Adrenal gland (tissue), 12 donors: ENCODE results near the gene DOCK4. TPM values are rescaled to one million over a fixed set of nuclear protein-coding genes. Genes with fewer than 3 reads are reported as not detected.

Experiments used
- DNase-seq, 7 donors: peaks; one replicate each; pipeline ENCODE4 v3.0.0-alpha.2; 2019 to 2020
- H3K27ac ChIP-seq, 5 donors: fragments of 200-600 bp; sonication (generic) in 4 of 5; 1 replicate in 3 of 5; 2 replicates in 2 of 5; pipeline versions ENCODE4 v1.5.1 to v1.8.0; 2016 to 2020; ENCODE audit warnings: mild to moderate bottlenecking in 1 of 5
- H3K27me3 ChIP-seq: fragments of 200-600 bp; 2 replicates; pipeline ENCODE4 v1.8.0; 2021
- H3K36me3 ChIP-seq, 2 donors: fragments of 200-600 bp; replicated peaks in 1 of 2; 1 replicate in 1 of 2; 2 replicates in 1 of 2; pipeline versions ENCODE4 v1.5.1 to v1.8.0; 2018 to 2022
- H3K4me1 ChIP-seq, 2 donors: fragments of 200-600 bp; replicated peaks in 1 of 2; 1 replicate in 1 of 2; 2 replicates in 1 of 2; pipeline versions ENCODE4 v1.5.1 to v1.8.0; 2018 to 2021
- H3K4me3 ChIP-seq, 4 donors: fragments of 200-600 bp; sonication (generic) in 3 of 4; one replicate each; pipeline ENCODE4 v1.5.1; 2016 to 2018
- H3K9me3 ChIP-seq, 3 donors: fragments of 200-600 bp; sonication (generic) in 1 of 3; replicated peaks in 1 of 3; 1 replicate in 2 of 3; 2 replicates in 1 of 3; pipeline versions ENCODE4 v1.5.1 to v1.8.0; 2016 to 2021
- CTCF ChIP-seq, 6 experiments: fragments of 450-650 bp in 4 of 6; fragments of 200-600 bp in 2 of 6; sonication (generic) in 1 of 6; IDR thresholded peaks; 1 replicate in 5 of 6; 2 replicates in 1 of 6; pipeline versions ENCODE4 v1.5.1 to v1.8.0; 2016 to 2021; ENCODE audit warnings: antibody characterized with exemption in 6 of 6, mild to moderate bottlenecking in 2 of 6, moderate library complexity in 1 of 6
- POLR2A ChIP-seq, 2 donors: fragments of 450-650 bp; IDR thresholded peaks; one replicate each; pipeline ENCODE4 v1.6.1; 2017; ENCODE audit warnings: antibody characterized with exemption in 2 of 2, mild to moderate bottlenecking in 2 of 2, moderate library complexity in 1 of 2
- WGBS, 4 donors: extraction: QIAGEN DNeasy Blood & Tissue Kit in 2 of 4; methylation state at CpG; one replicate each; pipeline versions ENCODE4 v1.1.5 to v1.1.7; 2013 to 2017; 5-methylcytosine and 5-hydroxymethylcytosine counted together
- intact Hi-C, 2 donors: fragments of 100-400 bp; cut with DNase I; formaldehyde crosslinking; loops; one replicate each; pipeline versions ENCODE4 v1.14.1 to v1.15.0; 2022 to 2023
- polyA plus RNA-seq, 3 donors: library from polyadenylated mRNA; stranded (reverse); fragments of 200-250 nt in 2 of 3; fragments of 350-450 nt in 1 of 3; fragmentation: Illumina TruSeq in 1 of 3; extraction: RNeasy Lipid Tissue Mini Kit (QIAGEN cat#74804) in 1 of 3; gene quantifications; one replicate each; pipeline ENCODE4 v1.2.3, GENCODE V29; 2013 to 2014
- total RNA-seq, 9 donors: library from RNA; depleted of rRNA in 4 of 9; stranded (reverse); fragments of >200 nt in 4 of 9; fragments of 120-200 nt in 1 of 9; fragmentation: NEBNext Ultra II Directional in 1 of 9; extraction: Animal tissue kit (Norgen Biotek cat#: 25700) in 1 of 9; gene quantifications; one replicate each; pipeline versions ENCODE4 v1.1.0 to v1.2.4, GENCODE V29; 2013 to 2023
- donor health status: healthy with polysubstance abuse.
- donor health status: Bipolar disorder and iron deficiency.
- donor health status: DM: yes; HTN: yes; CAD: no.
- donor health status: DM: no; HTN: no; CAD: no.
- donor health status: DM: no; HTN: no; CAD: no.
- donor health status: DM: yes; HTN: yes; CAD: no.

DOCK4 gene
- total and polyA plus RNA-seq, 12 donors, result 6.2 to 37.6 (median 21.1) TPM

GRCh38 chr7:112042631-112043030 is 163.6 kb downstream of the DOCK4 start:
- Histone ChIP-seq H3K27ac (no peak overlapping the region), H3K9me3 (peaks cover 0 to 4% (median 0%) of the 10 kb centered on the region in 3 donors), H3K4me1 (no peaks in the 10 kb centered on the region), H3K27me3 (no peaks in the 10 kb centered on the region), H3K36me3 (no peaks in the 10 kb centered on the region), H3K4me3 (no peak overlapping the region)
- 89 to 93% (median 90%) methylated on average over 8 of the region's 8 CpGs for WGBS, 4 donors
- intact Hi-C loops, result no loop called here
- TF ChIP-seq POLR2A (IDR thresholded peaks at IDR 0.05), result no peak
- no peak for TF ChIP-seq CTCF (IDR thresholded peaks at IDR 0.05)
- no peak for DNase-seq

- 92 to 100% (median 100%) methylated on average over 1 of the region's 1 CpG for WGBS, 4 donors
- no peak for TF ChIP-seq POLR2A (IDR thresholded peaks at IDR 0.05)
- TF ChIP-seq CTCF (IDR thresholded peaks at IDR 0.05), result no peak
- Histone ChIP-seq H3K4me3 (no peak overlapping the region), H3K27me3 (no peaks in the 10 kb centered on the region), H3K9me3 (no peaks in the 10 kb centered on the region), H3K4me1 (no peaks in the 10 kb centered on the region), H3K27ac (no peak overlapping the region), H3K36me3 (no peaks in the 10 kb centered on the region)
- intact Hi-C loops, result no loop called here
- DNase-seq, result no peak
These were observed 167.8 kb downstream of the DOCK4 start for GRCh38 chr7:112038353-112038752.

GRCh38 chr7:112036071-112036470 is 170.1 kb downstream of the DOCK4 start:
- H3K4me3 ChIP-seq, result no peak overlapping the region
- H3K27me3 ChIP-seq, result no peaks in the 10 kb centered on the region
- H3K36me3 ChIP-seq, result no peaks in the 10 kb centered on the region
- intact Hi-C loops, result no loop called here
- 68 to 73% (median 69%) methylated on average over 2 of the region's 2 CpGs for WGBS, 4 donors
- TF ChIP-seq POLR2A (IDR thresholded peaks at IDR 0.05), result no peak
- TF ChIP-seq CTCF (IDR thresholded peaks at IDR 0.05), result no peak
- H3K27ac ChIP-seq, result no peak overlapping the region
- no peak for DNase-seq
- no peaks in the 10 kb centered on the region for H3K9me3 ChIP-seq
- no peaks in the 10 kb centered on the region for H3K4me1 ChIP-seq

GRCh38 chr7:112031689-112032088 is 174.5 kb downstream of the DOCK4 start:
- DNase-seq, result no peak
- Histone ChIP-seq H3K27ac (no peak overlapping the region), H3K9me3 (no peaks in the 10 kb centered on the region), H3K36me3 (no peaks in the 10 kb centered on the region), H3K4me3 (no peak overlapping the region), H3K27me3 (no peaks in the 10 kb centered on the region), H3K4me1 (no peaks in the 10 kb centered on the region)
- intact Hi-C loops, result no loop called here
- no peak for TF ChIP-seq POLR2A (IDR thresholded peaks at IDR 0.05)
- no peak for TF ChIP-seq CTCF (IDR thresholded peaks at IDR 0.05)
- 71 to 87% (median 75%) methylated on average over 5 of the region's 5 CpGs for WGBS, 4 donors
